ENCODE results near the gene PRSS8. TPM values are rescaled to one million over a fixed set of nuclear protein-coding genes. Genes with fewer than 3 reads are reported as not detected.

Gene PRSS8
- total RNA-seq, 4 donors from 2014 or later, result 39.2 to 121 (median 49.2) TPM

DNA sequence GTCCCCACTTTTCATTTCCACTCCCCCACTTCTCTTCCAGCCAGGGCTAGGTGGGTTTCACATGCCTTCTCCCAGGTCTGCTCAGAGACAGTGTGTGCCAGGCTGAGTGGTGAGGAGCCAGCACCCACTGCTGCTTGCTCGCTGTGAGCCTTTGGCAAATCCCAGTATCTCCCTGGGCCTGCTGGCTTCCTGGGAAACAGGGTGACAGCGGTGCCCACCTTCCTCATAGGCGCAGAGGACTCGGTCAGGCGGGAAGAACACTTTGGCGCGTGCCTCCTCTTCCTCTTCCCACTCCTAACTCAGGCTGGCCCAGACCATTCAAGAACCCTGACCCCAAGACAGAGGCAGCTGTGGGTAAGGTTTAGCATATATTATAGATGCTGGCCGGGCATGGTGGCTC, 46.3 kb downstream of the PRSS8 start:
- peaks cover 7 to 72% (median 11%) of the 10 kb centered on the region in 3 donors for H3K36me3 ChIP-seq
- no peak overlapping the region for H3K27ac ChIP-seq
- DNase-seq, result no peak
- 96% methylated on average over 4 of the region's 8 CpGs; no CpG with 5 or more reads in 1 of the 2 donors for WGBS, 2 donors
- TF ChIP-seq POLR2A (IDR thresholded peaks at IDR 0.05), result no peak
- TF ChIP-seq, protein P1, sequence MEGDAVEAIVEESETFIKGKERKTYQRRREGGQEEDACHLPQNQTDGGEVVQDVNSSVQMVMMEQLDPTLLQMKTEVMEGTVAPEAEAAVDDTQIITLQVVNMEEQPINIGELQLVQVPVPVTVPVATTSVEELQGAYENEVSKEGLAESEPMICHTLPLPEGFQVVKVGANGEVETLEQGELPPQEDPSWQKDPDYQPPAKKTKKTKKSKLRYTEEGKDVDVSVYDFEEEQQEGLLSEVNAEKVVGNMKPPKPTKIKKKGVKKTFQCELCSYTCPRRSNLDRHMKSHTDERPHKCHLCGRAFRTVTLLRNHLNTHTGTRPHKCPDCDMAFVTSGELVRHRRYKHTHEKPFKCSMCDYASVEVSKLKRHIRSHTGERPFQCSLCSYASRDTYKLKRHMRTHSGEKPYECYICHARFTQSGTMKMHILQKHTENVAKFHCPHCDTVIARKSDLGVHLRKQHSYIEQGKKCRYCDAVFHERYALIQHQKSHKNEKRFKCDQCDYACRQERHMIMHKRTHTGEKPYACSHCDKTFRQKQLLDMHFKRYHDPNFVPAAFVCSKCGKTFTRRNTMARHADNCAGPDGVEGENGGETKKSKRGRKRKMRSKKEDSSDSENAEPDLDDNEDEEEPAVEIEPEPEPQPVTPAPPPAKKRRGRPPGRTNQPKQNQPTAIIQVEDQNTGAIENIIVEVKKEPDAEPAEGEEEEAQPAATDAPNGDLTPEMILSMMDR (IDR thresholded peaks at IDR 0.05), result no peak
- intact Hi-C loops (cut with DNase I), result no loop called here
- peaks cover 6 to 17% (median 11%) of the 10 kb centered on the region in 3 donors for H3K4me1 ChIP-seq
- H3K27me3 ChIP-seq, result no peaks in the 10 kb centered on the region
- H3K9me3 ChIP-seq, result no peaks in the 10 kb centered on the region
- no peak overlapping the region for H3K4me3 ChIP-seq

DNA sequence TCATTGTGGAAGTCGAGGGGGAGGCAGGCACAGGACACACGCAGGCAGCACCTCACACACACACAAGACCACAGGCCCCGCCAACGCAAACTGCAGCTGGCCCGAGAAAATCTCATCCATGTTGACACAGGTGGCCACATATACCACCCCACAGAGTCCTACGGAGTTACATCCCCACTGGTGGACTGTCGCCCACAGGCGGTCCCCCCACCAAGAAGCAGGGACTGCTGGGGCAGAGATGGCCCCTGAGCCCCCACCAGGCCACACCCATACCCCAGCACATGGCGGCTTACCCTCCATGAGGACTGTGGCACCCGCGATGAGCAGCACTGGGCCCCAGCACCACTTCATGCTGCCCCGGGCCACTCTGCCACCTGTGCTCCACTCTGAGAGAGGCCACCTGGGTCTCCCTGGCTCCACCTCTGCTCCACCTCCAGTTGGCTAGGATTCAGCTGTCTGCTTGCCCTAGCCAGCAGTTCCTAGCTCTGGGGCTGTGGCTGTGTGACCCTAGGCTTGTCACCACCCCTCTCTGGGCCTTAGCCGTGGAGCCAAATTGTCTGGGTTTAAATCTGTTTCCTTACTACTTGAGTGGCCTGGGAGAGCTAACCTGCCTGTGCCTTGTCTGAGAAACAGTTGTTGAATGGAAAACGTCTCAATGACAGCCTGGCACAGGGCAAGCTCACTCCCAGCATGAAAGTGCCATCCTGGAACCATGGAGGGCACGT, 46.9 kb downstream of the PRSS8 start, which contains the start of gene PRSS53:
TSS of gene PRSS53 (minus strand) at position 485 of the 725 bp plus-strand sequence. CDS start at position 351, 134 bp downstream.
- WGBS, 2 donors, result 77 to 81% methylated on average over 6 of the region's 15 CpGs
- intact Hi-C loops (cut with DNase I), result no loop called here
- H3K27ac ChIP-seq, result no peak within 1 kb of the TSS
- H3K9me3 ChIP-seq, result no peaks in the 10 kb centered on the region
- no peak for DNase-seq
- H3K36me3 ChIP-seq, result peaks cover 7 to 78% (median 16%) of the 10 kb centered on the region in 3 donors
- TF ChIP-seq POLR2A (IDR thresholded peaks at IDR 0.05), result no peak
- H3K4me1 ChIP-seq, result peaks cover 0 to 12% (median 8%) of the 10 kb centered on the region in 3 donors
- no peaks in the 10 kb centered on the region for H3K27me3 ChIP-seq
- no peak within 1 kb of the TSS for H3K4me3 ChIP-seq

DNA sequence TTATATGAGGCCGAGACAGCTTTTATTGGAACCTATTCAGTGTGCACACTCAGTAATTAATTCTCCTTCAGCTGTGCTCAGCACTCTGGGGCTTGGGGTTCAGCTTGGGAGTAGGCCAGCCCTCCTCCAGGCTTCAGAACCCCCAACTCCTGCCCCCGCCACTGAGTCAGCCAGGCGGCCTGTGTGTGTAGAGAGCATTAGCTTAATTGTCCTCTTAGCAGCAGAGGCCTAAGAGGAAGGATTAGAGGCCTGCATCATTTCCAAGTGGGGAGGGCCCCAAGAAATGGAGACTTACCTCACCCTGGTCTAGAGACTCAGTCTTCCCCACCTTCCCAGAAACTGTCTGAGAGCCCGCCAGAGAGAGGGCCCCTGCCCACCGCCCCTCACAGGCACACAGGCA, 47.6 kb downstream of the PRSS8 start:
- H3K27me3 ChIP-seq, result no peaks in the 10 kb centered on the region
- TF ChIP-seq, protein P1 (IDR thresholded peaks at IDR 0.05), result no peak
- no peak for TF ChIP-seq POLR2A (IDR thresholded peaks at IDR 0.05)
- no peak for DNase-seq
- H3K27ac ChIP-seq, result no peak overlapping the region
- intact Hi-C loops (cut with DNase I), result no loop called here
- H3K4me1 ChIP-seq, result peaks cover 0 to 5% (median 2%) of the 10 kb centered on the region in 3 donors
- H3K4me3 ChIP-seq, result no peak overlapping the region
- peaks cover 7 to 84% (median 17%) of the 10 kb centered on the region in 3 donors for H3K36me3 ChIP-seq
- 63 to 75% methylated on average over 1 to 3 of the region's 5 CpGs for WGBS, 2 donors
- H3K9me3 ChIP-seq, result no peaks in the 10 kb centered on the region

DNA sequence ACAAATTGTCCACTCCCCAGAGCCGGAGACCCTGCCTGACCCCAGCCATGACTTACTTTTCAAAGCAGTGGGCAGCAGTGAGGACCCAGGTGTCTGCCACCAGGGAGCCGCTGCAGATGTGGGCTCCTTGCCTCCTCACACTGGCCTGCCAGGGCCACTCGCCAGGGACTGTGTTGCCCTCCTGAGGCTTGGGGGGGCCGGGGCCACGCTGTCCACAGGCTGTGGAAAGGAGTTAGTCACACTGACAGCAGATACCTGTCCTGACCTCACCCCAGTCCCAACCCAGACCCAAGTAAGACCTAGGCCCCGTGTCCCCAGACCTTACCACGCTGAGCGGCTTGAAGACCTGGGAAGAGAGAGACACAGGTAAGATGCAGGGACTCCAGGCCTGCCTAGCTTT, 48.0 kb downstream of the PRSS8 start:
- WGBS, 2 donors, result 80 to 92% methylated on average over 1 to 4 of the region's 8 CpGs
- Histone ChIP-seq H3K36me3 (peaks cover 7 to 89% (median 17%) of the 10 kb centered on the region in 3 donors), H3K4me1 (peaks cover 0 to under 1% (median 0%) of the 10 kb centered on the region in 3 donors), H3K27me3 (no peaks in the 10 kb centered on the region), H3K9me3 (no peaks in the 10 kb centered on the region), H3K27ac (no peak overlapping the region), H3K4me3 (no peak overlapping the region)
- DNase-seq, result no peak
- intact Hi-C loops (cut with DNase I), result no loop called here
- TF ChIP-seq, protein P1 (IDR thresholded peaks at IDR 0.05), result no peak
- no peak for TF ChIP-seq POLR2A (IDR thresholded peaks at IDR 0.05)

DNA sequence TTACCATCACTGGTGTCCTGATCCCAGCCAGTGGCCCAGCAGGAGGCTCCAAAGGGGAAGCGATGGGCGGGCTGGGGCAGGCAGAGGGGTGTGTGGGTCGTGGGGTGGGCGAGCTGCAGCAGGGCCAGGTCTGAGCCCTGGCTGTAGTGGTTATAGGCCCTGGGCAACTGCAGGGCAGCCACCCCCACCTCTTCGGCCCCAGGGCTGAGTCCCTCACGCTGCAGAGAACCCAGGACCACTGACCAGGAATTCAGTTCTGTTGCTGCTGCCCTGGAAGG, 49.0 kb downstream of the PRSS8 start:
- TF ChIP-seq POLR2A (IDR thresholded peaks at IDR 0.05), result no peak
- peaks cover 7 to 96% (median 18%) of the 10 kb centered on the region in 3 donors for H3K36me3 ChIP-seq

DNA sequence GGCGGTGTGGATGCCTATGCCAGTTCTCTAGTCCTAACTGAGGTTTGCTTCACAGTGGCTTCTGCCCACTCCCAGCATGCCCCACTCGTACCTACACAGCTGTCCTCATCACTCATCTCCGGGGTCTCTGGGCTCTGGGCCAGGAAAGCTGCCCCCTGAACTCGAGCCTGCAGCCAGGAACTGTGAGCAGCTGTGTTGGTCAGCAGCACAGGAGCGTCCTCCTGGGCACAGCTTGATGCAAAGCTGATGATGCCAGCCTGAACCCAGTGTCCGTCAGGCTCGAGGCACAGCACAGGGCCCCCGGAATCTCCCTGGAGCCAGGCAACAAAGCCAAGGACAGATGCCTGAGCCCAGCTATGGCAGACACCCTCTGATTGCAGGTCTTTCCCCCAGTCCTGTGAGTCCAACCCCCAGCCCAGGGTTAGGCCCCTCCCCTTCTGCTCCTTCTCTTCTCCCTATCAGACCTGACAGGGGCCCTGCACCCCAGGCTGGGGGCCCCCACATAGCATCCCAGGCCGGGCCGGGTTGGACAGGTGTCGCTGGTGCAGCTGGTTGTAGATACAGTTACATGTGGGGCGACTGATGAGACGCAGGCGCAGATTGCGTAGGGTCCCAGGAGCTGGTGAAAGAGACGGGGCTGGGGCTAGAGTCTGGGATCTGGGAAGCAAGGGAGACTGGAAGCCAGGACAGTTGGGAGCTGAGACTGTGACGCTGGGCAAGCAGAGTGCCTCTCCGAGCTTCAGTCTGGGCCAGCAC, 49.5 kb downstream of the PRSS8 start:
- TF ChIP-seq, protein P1 (IDR thresholded peaks at IDR 0.05), result no peak
- no peak for TF ChIP-seq POLR2A (IDR thresholded peaks at IDR 0.05)
- Histone ChIP-seq H3K4me1 (peaks cover 0 to 15% (median 2%) of the 10 kb centered on the region in 3 donors), H3K27me3 (no peaks in the 10 kb centered on the region), H3K9me3 (no peaks in the 10 kb centered on the region), H3K27ac (no peak overlapping the region), H3K36me3 (peaks cover 7 to 96% (median 21%) of the 10 kb centered on the region in 3 donors), H3K4me3 (no peak overlapping the region)
- WGBS, 2 donors, result 91 to 94% methylated on average over 8 to 9 of the region's 18 CpGs
- intact Hi-C loops (cut with DNase I), result no loop called here
- DNase-seq, result no peak

More for the DNA sequence above, 49.0 kb downstream of the PRSS8 start:
- H3K9me3 ChIP-seq, result no peaks in the 10 kb centered on the region
- no peak for DNase-seq
- whole genome bisulfite sequencing, 2 donors, result 76% methylated on average over 3 of the region's 6 CpGs; no CpG with 5 or more reads in 1 of the 2 donors
- H3K4me3 ChIP-seq, result no peak overlapping the region
- H3K4me1 ChIP-seq, result peaks cover 0 to 9% (median 2%) of the 10 kb centered on the region in 3 donors
- H3K27me3 ChIP-seq, result no peaks in the 10 kb centered on the region
- H3K27ac ChIP-seq, result no peak overlapping the region
- intact Hi-C loops (cut with DNase I), result no loop called here

All from esophagus squamous epithelium (tissue), 5 donors.